GM12878 (cell line): Measurements from ENCODE around the gene NCL. TPM values are rescaled to one million over a fixed set of nuclear protein-coding genes. Genes with fewer than 3 reads are reported as not detected.

Experiments used
- BCL11A ChIP-seq: IDR thresholded peaks from 2 replicates; pipeline ENCODE4 v1.6.1; 2011; ENCODE audit warnings: low read depth, low read length
- CHD2 ChIP-seq: IDR thresholded peaks from 2 replicates; pipeline ENCODE4 v1.6.1; 2011; ENCODE audit warnings: low read depth, low read length, improper control_type of control experiment, borderline replicate concordance
- DPF2 ChIP-seq: fragments of 450-650 bp; IDR thresholded peaks from 2 replicates; pipeline ENCODE4 v1.6.1; 2017; ENCODE audit warnings: mild to moderate bottlenecking
- FOS ChIP-seq: IDR thresholded peaks from 3 replicates; pipeline ENCODE4 v1.6.1; 2011; ENCODE audit warnings: borderline replicate concordance; ENCODE audit not compliant: insufficient read length; ENCODE audit errors: extremely low read depth
- MEF2B ChIP-seq: fragments of 450-650 bp; IDR thresholded peaks from 2 replicates; pipeline ENCODE4 v1.6.1; 2018; ENCODE audit warnings: mild to moderate bottlenecking, moderate library complexity; ENCODE audit not compliant: partially characterized antibody, poor library complexity, severe bottlenecking
- MTA3 ChIP-seq: IDR thresholded peaks from 2 replicates; pipeline ENCODE4 v1.6.1; 2012; ENCODE audit warnings: low read length, inconsistent platforms, borderline replicate concordance
- NFYA ChIP-seq: IDR thresholded peaks from 2 replicates; pipeline ENCODE4 v1.6.1; 2011; ENCODE audit warnings: low read depth, mild to moderate bottlenecking, low read length, improper control_type of control experiment, borderline replicate concordance
- PAX8 ChIP-seq: fragments of 450-650 bp; IDR thresholded peaks from 2 replicates; pipeline ENCODE4 v1.6.1; 2017; ENCODE audit warnings: mild to moderate bottlenecking, moderate library complexity
- POLR2AphosphoS2 ChIP-seq: IDR thresholded peaks from 2 replicates; pipeline ENCODE4 v1.6.1; 2011; ENCODE audit warnings: low read depth, mild to moderate bottlenecking, low read length, improper control_type of control experiment, moderate library complexity
- POLR2AphosphoS5 ChIP-seq: IDR thresholded peaks from 2 replicates; pipeline ENCODE4 v1.6.1; 2011; ENCODE audit warnings: mild to moderate bottlenecking, low read length, inconsistent platforms
- RAD21 ChIP-seq: IDR thresholded peaks from 2 replicates; pipeline ENCODE4 v1.6.1; 2011; ENCODE audit warnings: mild to moderate bottlenecking, low read depth, low read length, moderate library complexity; ENCODE audit not compliant: insufficient read depth
- SMARCA5 ChIP-seq: fragments of 450-650 bp; IDR thresholded peaks from 2 replicates; pipeline ENCODE4 v1.6.1; 2017; ENCODE audit warnings: mild to moderate bottlenecking
- SP1 ChIP-seq: IDR thresholded peaks from one replicate; pipeline ENCODE4 v1.6.1; 2011; ENCODE audit warnings: low read depth, low read length
- SRF ChIP-seq, 2 experiments: IDR thresholded peaks; 2 replicates each; pipeline ENCODE4 v1.6.1; 2011; ENCODE audit warnings: low read depth in 2 of 2, low read length in 2 of 2, mild to moderate bottlenecking in 1 of 2, moderate library complexity in 1 of 2
- TAF1 ChIP-seq: IDR thresholded peaks from 2 replicates; pipeline ENCODE4 v1.6.1; 2011; ENCODE audit warnings: mild to moderate bottlenecking, low read depth, low read length, borderline replicate concordance
- ZNF24 ChIP-seq: fragments of 450-650 bp; IDR thresholded peaks from 2 replicates; pipeline ENCODE4 v1.6.1; 2017; ENCODE audit warnings: antibody characterized with exemption, mild to moderate bottlenecking
- ZNF274 ChIP-seq: IDR thresholded peaks from one replicate; pipeline ENCODE4 v1.8.0; 2011; ENCODE audit not compliant: insufficient read length, insufficient read depth
- ZZZ3 ChIP-seq: IDR thresholded peaks from 2 replicates; pipeline ENCODE4 v1.6.1; 2011; ENCODE audit warnings: low read depth; ENCODE audit not compliant: control insufficient read depth, insufficient read length
- polyA plus RNA-seq, 11 experiments: library from polyadenylated mRNA; depleted of rRNA in 4 of 11; unstranded in 6 of 11; stranded (reverse) in 5 of 11; fragments of >200 nt; fragmentation: Nextera tagmentation in 4 of 11; fragmentation: Illumina TruSeq in 1 of 11; extraction: Ambion mirVana in 4 of 11; extraction: Trizol in 1 of 11; gene quantifications; 1 replicate in 1 of 11; 2 replicates in 10 of 11; pipeline versions ENCODE4 v1.2.1 to v1.2.3, GENCODE V29; 2011 to 2016; ENCODE audit warnings: inconsistent platforms in 2 of 11, missing spikeins in 2 of 11, low read depth in 1 of 11
- total RNA-seq, 4 experiments: library from RNA; depleted of rRNA in 3 of 4; stranded (reverse); fragments of >200 nt in 3 of 4; fragmentation: Illumina TruSeq in 1 of 4; extraction: Trizol in 1 of 4; gene quantifications; 2 replicates each; pipeline versions ENCODE4 v1.2.1 to v1.2.3, GENCODE V29; 2013 to 2021
- TF ChIP-seq, protein P1 (sequence below): fragments of 450-650 bp; formaldehyde crosslinking; IDR thresholded peaks from 2 replicates; pipeline ENCODE4 v1.4.0; 2020; ENCODE audit warnings: mild to moderate bottlenecking, moderate library complexity
- TF ChIP-seq, protein P2 (sequence below), 3 experiments: IDR thresholded peaks in 2 of 3; conservative IDR thresholded peaks in 1 of 3; 2 replicates each; pipeline ENCODE4 v1.5.1; 2011; ENCODE audit warnings: low read depth in 3 of 3, low read length in 3 of 3, mild to moderate bottlenecking in 3 of 3, control low read depth in 2 of 3, moderate library complexity in 2 of 3, inconsistent platforms in 1 of 3, mixed read lengths in 1 of 3; ENCODE audit not compliant: control insufficient read depth in 2 of 3, insufficient read depth in 1 of 3; ENCODE audit errors: extremely low read depth in 1 of 3
- TF ChIP-seq, protein P3 (sequence below): IDR thresholded peaks from 2 replicates; pipeline ENCODE4 v1.6.1; 2012; ENCODE audit warnings: low read depth, low read length, improper control_type of control experiment
- TF ChIP-seq, protein P4 (sequence below): fragments of 450-650 bp; IDR thresholded peaks from 2 replicates; pipeline ENCODE4 v1.6.1; 2014; ENCODE audit warnings: mild to moderate bottlenecking

NCL gene
- total and polyA plus RNA-seq, 10 of the 15 experiments (the other 5 are each of a cell fraction or from before 2014, with no cell fraction given) = 123 to 1,207 (median 529) TPM

DNA sequence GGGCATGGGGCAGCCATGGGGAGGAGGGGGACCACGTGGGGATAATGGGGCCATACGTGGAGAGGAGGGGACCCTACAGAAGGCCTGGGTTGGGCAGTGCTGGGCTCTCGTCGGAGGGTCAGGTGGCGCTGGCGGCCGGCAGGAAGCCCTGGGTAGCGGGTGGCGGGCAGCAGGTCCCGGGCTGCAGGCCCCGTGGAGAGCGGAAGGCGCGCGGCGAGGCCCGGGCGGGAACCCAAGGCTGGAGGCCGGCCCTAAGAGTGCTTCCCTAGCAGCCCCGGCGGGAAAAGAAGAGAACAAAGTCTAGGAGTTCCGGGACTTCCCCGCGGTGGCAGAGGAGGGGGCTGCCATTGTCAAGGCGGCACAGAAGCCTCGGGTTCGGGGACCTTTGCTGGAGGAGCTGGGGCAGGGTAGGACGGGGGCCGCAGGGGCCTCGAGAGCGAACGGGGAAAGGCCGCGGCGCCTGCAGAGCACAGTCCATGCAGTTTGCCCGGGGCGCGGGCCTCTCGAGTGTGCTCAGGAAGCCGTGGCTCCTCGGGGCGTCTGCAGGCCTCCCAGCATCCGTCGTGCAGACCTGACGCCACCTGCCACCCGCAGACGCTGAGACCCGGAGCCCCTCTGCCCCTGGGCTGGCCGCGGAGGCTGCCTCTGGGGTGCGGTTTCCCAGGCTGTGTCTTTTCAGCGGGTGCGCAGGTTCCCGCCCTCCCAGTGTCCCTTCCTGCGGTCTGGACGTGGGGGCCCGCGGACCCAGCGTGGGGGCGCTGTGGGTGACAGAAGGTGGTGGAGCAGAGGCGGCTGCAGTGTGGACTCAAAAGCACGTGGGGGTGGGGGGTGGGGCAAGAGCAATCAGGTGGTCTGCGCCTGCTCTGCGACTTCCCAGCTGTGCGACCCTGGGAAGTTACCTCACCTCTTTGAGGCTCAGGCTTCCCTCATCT is 19.4 kb upstream of the NCL start (continued):
- TF ChIP-seq, protein P1, sequence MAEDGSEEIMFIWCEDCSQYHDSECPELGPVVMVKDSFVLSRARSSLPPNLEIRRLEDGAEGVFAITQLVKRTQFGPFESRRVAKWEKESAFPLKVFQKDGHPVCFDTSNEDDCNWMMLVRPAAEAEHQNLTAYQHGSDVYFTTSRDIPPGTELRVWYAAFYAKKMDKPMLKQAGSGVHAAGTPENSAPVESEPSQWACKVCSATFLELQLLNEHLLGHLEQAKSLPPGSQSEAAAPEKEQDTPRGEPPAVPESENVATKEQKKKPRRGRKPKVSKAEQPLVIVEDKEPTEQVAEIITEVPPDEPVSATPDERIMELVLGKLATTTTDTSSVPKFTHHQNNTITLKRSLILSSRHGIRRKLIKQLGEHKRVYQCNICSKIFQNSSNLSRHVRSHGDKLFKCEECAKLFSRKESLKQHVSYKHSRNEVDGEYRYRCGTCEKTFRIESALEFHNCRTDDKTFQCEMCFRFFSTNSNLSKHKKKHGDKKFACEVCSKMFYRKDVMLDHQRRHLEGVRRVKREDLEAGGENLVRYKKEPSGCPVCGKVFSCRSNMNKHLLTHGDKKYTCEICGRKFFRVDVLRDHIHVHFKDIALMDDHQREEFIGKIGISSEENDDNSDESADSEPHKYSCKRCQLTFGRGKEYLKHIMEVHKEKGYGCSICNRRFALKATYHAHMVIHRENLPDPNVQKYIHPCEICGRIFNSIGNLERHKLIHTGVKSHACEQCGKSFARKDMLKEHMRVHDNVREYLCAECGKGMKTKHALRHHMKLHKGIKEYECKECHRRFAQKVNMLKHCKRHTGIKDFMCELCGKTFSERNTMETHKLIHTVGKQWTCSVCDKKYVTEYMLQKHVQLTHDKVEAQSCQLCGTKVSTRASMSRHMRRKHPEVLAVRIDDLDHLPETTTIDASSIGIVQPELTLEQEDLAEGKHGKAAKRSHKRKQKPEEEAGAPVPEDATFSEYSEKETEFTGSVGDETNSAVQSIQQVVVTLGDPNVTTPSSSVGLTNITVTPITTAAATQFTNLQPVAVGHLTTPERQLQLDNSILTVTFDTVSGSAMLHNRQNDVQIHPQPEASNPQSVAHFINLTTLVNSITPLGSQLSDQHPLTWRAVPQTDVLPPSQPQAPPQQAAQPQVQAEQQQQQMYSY = no peak
- no peak for TF ChIP-seq SRF (IDR thresholded peaks at IDR 0.05; ENCODE audit: low read depth in 2 of 2, low read length in 2 of 2)
- TF ChIP-seq ZNF24 = no peak
- no peak for TF ChIP-seq POLR2AphosphoS2
- no peak for TF ChIP-seq ZNF274
- no peak for TF ChIP-seq MTA3
- TF ChIP-seq, protein P2, sequence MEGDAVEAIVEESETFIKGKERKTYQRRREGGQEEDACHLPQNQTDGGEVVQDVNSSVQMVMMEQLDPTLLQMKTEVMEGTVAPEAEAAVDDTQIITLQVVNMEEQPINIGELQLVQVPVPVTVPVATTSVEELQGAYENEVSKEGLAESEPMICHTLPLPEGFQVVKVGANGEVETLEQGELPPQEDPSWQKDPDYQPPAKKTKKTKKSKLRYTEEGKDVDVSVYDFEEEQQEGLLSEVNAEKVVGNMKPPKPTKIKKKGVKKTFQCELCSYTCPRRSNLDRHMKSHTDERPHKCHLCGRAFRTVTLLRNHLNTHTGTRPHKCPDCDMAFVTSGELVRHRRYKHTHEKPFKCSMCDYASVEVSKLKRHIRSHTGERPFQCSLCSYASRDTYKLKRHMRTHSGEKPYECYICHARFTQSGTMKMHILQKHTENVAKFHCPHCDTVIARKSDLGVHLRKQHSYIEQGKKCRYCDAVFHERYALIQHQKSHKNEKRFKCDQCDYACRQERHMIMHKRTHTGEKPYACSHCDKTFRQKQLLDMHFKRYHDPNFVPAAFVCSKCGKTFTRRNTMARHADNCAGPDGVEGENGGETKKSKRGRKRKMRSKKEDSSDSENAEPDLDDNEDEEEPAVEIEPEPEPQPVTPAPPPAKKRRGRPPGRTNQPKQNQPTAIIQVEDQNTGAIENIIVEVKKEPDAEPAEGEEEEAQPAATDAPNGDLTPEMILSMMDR (IDR thresholded peaks at IDR 0.05 in 2 of 3, conservative IDR thresholded peaks at IDR 0.05 in 1 of 3; ENCODE audit: control insufficient read depth in 2 of 3, extremely low read depth in 1 of 3, insufficient read depth in 1 of 3, low read depth in 3 of 3, low read length in 3 of 3) = peak in 2 of 3 experiments; percentile 1 to 12; a peak in 1 of 6 replicates
- no peak for TF ChIP-seq TAF1
- TF ChIP-seq BCL11A = no peak
- TF ChIP-seq MEF2B = no peak
- TF ChIP-seq SMARCA5 = no peak
- TF ChIP-seq RAD21 = no peak
- no peak for TF ChIP-seq FOS
- TF ChIP-seq CHD2 = 0 out of 2 replicates have a peak, but pooled peaks have one; percentile 47
- TF ChIP-seq, protein P3, sequence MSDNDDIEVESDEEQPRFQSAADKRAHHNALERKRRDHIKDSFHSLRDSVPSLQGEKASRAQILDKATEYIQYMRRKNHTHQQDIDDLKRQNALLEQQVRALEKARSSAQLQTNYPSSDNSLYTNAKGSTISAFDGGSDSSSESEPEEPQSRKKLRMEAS = peak; percentile 51; the same call in 1 of the 2 replicates
- no peak for TF ChIP-seq SP1
- TF ChIP-seq, protein P4, sequence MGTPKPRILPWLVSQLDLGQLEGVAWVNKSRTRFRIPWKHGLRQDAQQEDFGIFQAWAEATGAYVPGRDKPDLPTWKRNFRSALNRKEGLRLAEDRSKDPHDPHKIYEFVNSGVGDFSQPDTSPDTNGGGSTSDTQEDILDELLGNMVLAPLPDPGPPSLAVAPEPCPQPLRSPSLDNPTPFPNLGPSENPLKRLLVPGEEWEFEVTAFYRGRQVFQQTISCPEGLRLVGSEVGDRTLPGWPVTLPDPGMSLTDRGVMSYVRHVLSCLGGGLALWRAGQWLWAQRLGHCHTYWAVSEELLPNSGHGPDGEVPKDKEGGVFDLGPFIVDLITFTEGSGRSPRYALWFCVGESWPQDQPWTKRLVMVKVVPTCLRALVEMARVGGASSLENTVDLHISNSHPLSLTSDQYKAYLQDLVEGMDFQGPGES = no peak
- peak; percentile 69 for TF ChIP-seq DPF2
- TF ChIP-seq ZZZ3 = no peak
- no peak for TF ChIP-seq PAX8
- peak; percentile 73 for TF ChIP-seq POLR2AphosphoS5
- no peak for TF ChIP-seq NFYA
